Measurements from ENCODE around the gene FCER2. TPM values are rescaled to one million over a fixed set of nuclear protein-coding genes. Genes with fewer than 3 reads are reported as not detected.

The FCER2 gene
- total RNA-seq, 1 donor: not detected

DNA sequence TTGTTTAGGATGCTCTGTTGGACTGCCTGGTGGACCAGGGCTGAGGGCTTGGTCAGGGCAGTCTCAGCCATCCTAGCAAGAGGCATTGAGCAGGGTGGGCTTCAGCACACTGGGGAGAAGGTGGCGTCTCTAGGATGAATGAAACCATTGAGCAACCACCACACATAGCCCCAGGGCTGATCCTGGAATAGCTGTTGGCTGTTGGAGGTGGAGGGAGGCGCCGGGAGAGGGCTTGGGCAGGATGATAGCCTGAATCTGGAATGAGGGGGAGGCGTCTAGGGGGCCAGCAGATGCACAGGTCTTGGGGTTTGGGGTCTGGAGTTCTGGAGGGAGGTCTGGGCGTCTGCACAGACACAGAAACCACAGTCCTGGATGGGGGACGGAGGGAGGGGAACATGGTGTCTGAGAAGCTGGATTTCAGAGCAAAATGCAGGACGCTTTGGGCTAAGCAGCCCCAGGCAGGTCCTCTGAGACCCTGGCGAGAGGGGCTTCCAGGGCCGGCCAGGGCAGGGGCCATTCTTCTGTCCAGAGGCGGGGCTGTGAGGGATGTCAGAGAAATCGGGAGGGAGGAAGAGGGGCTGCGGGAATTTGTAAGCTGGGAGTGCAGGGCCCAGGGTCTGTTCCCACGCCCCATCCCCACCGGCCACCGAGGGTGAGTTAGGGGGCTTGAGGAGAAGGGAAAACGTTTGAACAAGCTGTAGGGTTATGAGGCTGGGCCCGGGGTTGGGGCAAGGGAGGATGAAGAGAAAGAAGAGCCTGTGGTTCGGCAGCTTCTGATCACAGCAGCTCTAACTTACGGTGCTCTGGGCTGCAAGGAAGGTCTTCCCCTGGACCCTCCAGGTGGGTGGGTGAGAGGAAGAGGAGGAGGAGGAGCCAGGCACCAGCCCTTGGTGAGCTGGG lies 16.1 kb downstream of the FCER2 start:
- H3K4me3 ChIP-seq (ENCODE audit: low read depth, low read length): no peak overlapping the region
- no peak for TF ChIP-seq CTCF (IDR thresholded peaks at IDR 0.05; ENCODE audit: insufficient read depth, low read depth, low read length)
- no peak for DNase-seq (ENCODE audit: low read depth)

GRCh38 chr19:7682175-7682855 lies 19.6 kb downstream of the FCER2 start:
- no peak for TF ChIP-seq CTCF (IDR thresholded peaks at IDR 0.05; ENCODE audit: insufficient read depth, low read depth, low read length)
- peak overlapping the region; percentile 96 for H3K4me3 ChIP-seq (ENCODE audit: low read depth, low read length)
- no peak for DNase-seq (ENCODE audit: low read depth)

- peak; percentile 78 for DNase-seq (ENCODE audit: low read depth)
- peak overlapping the region; percentile 96 for H3K4me3 ChIP-seq (ENCODE audit: low read depth, low read length)
- peak; percentile 67 for TF ChIP-seq CTCF (IDR thresholded peaks at IDR 0.05; ENCODE audit: insufficient read depth, low read depth, low read length)
These were observed 20.4 kb downstream of the FCER2 start for GRCh38 chr19:7681340-7682174.

DNA sequence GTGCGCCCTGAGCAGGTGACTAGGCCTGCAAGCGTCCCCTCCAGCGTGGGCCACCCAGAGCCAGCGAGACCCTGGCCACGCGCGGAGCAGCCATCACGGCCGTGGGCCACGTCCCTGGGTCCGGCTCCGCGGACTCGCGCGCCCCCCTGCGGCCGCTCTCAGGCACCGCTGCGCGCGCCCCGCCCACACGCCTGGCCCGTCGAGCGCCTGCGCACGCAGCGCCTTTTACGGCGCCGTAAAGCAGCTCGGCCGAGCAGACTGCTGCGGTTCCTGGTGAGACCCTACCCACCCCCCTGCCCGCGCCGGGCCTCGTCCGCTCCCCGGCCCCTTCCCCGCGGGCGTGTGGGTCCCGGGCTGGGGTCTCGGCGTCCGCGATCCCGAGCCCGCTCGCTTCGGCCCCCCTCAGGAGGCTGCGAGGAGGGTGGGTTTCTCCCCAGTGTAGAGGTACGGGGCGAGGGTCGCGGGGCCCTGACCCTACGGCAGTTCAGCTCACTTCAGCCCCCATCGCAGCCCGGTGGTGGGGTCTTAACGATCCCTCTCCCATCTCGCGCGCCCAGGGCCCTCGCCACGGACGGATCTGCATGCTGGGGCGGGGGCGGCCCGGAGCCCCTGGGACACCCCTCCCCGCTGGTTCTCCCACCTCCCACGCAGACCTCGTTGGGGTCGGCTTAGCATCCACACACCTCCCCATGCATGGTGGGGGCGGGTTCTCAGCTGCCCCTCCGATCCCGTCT lies 21.2 kb downstream of the FCER2 start, which contains the start of gene TRAPPC5:
Gene TRAPPC5, plus strand, starts transcription at position 228 of the 734 bp plus-strand sequence. CDS start 1,421 bp downstream, outside the sequence.
- DNase-seq (ENCODE audit: low read depth): peak; percentile 81
- H3K4me3 ChIP-seq (ENCODE audit: low read depth, low read length): peak within 1 kb of the TSS; percentile 96
- TF ChIP-seq CTCF (IDR thresholded peaks at IDR 0.05; ENCODE audit: insufficient read depth, low read depth, low read length): peak; percentile 73

DNA sequence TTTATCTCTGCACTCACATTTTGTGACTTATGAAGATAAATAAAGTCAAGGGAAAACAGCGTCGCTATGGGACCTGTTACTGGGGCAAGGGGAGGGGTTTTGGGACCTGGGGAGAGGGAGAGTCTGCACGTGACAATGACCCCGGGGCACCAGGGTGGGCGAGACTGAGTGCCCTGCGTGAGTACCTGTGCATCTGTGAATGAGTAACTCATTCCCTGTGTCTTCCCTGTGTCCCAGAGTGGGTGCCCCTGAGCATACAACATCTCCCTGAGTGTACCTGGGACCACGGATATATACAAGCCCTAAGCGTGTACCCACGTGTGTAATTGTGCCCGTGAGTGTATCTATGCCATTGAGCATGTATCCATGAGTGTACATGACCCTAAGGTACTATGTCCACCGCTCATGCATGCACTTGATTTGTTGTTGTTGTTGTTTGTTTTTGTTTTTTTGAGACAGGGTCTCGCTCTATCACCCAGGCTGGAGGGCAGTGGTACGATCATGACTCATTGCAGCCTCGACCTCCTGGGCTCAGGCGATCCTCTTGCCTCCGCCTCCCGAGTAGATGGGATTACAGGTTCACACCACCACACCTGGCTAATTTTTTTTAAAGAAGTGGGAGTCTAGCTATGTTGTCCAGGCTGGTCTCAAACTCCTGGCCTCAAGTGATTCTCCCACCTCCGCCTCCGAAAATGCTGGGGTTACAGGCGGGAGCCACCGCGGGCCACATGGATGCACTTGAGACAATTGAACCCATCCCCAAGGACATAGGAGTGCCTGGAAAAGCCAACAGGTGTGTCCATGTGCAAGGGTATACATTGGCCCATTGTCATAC lies 21.9 kb downstream of the FCER2 start:
- peak overlapping the region; percentile 36 for H3K4me3 ChIP-seq (ENCODE audit: low read depth, low read length)
- no peak for TF ChIP-seq CTCF (IDR thresholded peaks at IDR 0.05; ENCODE audit: insufficient read depth, low read depth, low read length)
- no peak for DNase-seq (ENCODE audit: low read depth)

Data from fibroblast of villous mesenchyme (primary cell).